GM08714 (cell line): ENCODE measurements around the gene ROBO1.

Experiments used
- H3K4me3 ChIP-seq: fragments of 200-500 bp; sonication (Bioruptor generic); 2 replicates; pipeline ENCODE4 v1.5.1; 2014; ENCODE audit warnings: mild to moderate bottlenecking, low read length, inconsistent platforms
- ZNF274 ChIP-seq: IDR thresholded peaks from 2 replicates; pipeline ENCODE4 v1.6.1; 2012; ENCODE audit warnings: mild to moderate bottlenecking, low read depth, low read length

ROBO1 gene

DNA sequence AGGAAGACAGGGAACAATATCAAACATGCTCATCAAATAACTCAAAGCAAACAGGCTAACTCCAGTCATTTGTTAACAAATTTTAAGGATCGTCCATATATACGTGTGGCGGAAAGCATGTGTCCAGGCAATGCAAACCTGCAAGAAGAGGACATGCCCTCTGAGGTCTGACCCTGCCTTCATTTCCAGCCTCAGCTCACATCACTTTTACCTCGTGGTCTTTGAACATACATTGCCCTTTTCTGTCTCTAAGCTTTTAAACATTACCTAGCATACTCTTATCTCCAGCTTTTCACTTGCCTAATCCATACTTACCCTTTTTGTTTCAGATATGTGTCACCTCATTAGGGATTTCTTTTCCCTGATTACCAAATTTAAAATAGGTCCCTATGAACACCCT lies 944.4 kb downstream of the ROBO1 start:
- H3K4me3 ChIP-seq = no peak overlapping the region
- TF ChIP-seq ZNF274 = no peak

DNA sequence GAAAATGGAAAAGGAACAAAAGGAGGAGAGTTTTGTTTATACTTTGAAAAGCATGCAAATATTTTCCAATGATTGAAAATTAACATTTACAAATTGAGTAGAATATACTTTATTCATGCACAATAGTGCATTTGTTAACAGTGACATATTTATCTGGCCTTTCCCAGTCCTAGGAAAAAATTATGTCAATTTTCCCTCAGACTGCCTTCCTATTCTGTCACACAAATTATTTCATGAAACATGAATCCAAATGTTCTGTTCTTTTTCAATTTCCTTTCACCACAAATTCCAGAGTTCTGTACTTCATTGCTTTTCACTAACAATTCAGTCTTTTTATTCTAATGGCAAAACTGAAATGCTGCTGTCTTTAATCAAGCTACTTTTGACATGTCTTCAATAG lies 945.1 kb downstream of the ROBO1 start:
- no peak for TF ChIP-seq ZNF274
- no peak overlapping the region for H3K4me3 ChIP-seq

DNA sequence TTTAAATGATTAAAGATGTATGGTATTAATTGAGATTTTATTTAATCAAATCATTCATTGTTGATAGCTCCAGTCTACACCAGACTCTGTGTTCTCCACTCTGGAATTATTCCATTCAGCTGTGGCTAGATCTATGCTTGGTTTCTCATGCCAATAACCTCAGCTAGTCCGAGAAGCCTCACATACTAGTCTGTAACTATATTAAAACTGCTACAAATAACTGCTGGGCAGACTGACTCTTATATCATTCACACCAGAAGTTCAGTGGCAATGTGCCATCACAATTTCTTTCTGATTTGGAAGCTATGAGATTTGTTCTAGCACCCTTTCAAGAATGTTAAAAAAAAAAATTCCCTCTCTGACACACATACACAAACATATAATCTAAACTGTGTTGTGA lies 947.3 kb downstream of the ROBO1 start:
- no peak overlapping the region for H3K4me3 ChIP-seq
- no peak for TF ChIP-seq ZNF274

DNA sequence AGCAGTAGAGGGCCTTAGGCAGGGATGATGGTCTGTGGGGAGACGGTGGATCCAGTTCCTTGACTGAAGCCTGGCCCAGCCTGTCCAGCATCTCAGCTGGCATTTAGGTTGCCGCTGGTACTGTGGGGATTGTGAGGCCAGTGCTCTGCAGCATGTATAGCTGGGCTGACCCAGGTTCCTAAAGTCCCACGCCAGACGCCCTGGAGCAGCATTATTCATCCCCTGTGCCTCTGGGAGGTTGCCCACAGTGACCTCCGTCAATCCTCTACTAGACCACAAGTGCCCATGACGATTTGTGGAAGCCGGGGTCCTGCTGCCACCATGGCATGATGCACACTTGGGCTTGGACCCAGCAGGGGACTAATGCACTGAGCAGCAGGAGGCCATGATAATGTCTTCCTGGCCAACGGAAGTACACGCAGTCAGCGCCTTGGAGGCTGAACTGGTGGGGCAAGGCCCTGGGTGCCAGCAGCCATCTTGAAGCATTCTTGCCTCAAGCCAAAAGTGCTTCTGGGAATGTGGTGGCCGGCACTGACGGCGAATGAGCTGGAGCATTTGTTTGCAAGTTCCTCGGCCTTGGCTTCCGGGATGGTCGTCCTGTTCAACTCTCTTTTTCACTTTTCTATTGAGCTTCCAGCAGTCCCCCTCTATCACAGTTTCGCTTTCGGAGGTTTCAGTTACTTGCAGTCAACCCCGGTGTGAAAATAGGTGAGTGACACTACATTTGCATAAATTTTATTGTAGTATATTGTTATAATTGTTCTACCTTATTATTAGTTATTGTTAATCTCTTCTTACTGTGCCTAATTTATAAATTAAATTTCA lies 949.4 kb downstream of the ROBO1 start:
- no peak for TF ChIP-seq ZNF274
- no peak overlapping the region for H3K4me3 ChIP-seq

DNA sequence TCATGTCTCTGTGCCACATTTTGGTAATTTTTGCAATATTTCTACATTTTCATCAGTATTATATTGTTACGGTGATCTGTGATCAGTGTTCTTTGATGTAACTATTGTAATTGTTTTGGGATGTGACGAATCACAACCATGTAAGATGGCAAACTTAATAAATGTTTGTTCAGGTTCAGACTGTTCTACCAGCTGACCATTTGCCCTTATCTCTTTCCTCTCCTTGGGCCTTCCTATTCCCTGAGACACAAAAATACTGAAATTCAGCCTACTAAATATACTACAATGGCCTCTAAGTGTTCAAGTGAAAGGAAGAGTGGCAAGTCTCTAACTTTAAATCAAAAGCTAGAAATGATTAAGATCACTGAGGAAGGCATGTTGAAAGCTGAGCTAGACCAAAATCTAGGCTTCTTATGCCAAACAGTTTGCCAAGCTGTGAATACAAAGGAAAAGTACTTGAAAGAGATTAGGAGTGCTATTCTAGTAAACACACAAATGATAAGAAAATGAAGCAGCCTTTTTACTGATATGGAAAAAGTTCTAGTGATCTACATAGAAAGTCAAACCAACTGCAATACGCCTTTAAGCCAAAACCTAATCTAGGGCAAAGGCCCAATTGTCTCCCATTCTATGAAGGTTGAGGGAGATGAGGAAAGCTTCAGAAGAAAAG lies 952.8 kb downstream of the ROBO1 start:
- H3K4me3 ChIP-seq = no peak overlapping the region
- no peak for TF ChIP-seq ZNF274

DNA sequence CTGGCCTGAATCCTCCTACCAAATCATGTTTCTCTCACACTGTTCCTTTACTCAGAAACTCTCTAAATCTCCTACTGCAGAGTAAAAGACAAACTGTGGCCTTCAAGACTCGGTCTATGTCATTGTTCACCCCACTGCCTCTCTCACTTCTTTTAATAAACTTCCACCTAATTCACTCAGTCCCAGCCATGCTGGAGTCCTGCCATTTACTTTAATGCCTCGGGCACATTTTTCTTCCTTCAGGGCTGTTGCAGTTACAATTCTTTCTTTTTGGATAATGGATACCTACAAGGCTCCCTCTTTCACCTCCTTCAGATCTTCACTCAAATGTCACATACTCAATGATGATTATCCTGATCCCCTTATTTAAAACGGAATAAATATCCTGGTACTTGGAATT lies 955.6 kb downstream of the ROBO1 start:
- no peak overlapping the region for H3K4me3 ChIP-seq
- no peak for TF ChIP-seq ZNF274

DNA sequence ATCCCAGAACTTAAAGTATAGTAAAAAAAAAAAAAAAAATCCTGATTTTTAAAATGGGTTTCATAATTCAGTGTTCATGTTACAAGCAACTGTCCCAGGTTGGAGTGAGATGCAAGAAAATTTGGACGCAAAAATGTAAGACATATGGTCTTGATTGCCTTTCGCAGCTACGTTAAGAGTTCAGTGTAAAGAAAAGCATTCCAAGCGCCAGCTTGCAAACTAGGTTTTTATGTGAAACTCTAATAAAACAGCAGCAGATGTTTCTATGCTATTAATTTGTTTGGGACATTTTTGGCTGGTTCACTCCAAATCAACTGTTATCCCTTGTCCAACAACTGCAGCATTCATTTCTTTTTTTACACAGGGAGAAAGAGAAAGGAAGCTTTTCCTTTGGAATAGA lies 957.8 kb downstream of the ROBO1 start:
- TF ChIP-seq ZNF274 = no peak
- H3K4me3 ChIP-seq = no peak overlapping the region

DNA sequence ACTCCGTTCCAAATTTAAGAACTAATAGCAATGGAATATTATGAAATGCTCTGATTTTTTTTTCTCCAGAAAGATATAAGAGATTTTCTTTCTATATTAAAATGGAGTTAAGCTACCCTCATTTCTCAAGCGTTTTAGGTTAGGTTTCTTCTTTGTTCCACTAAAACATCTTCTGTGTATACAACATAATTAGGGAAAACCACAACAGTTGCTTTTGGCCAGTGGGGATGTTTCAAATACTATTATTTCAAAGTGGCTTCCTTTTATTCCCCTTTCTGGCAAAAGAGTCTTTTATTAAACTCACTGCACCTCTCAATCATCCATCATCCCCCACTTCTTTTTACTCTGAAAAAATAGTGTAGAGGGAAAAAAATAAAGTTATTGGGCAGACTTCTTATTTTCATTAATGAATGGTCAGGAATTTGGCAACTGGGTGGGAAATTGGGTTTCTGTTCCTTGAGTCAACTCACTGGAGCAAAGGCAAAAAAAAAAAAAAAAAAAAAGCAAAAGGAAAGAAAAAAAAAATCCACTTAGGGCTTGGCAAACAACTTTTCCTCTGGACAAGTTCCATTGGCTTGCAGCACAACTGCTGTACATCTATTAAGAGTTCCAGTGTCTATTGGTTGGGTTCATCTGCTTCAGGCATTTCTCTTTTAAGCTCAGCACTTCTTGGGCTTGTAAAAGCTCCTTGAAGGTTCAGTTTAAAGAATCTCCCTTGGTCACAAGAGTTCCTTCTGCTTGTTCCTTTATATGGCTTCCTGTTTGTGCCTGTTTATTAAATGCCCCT lies 963.4 kb downstream of the ROBO1 start:
- TF ChIP-seq ZNF274 = no peak
- H3K4me3 ChIP-seq = no peak overlapping the region

DNA sequence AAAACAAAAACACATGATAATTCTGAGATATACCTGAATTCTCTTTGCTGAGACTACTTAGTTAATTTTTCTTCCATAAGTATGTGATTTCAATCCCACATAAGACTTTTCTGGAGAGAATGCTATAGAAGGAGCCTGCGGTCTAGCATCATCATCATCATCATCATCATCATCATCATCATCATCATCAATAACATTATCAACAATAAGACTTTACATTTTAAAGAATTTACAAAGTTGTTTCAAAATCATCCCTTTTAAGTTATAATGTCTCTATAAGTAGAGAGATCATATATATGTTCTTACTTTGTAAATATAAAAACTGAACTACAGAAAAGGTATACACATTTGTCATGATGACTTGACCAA lies 965.3 kb downstream of the ROBO1 start:
- TF ChIP-seq ZNF274 = no peak
- H3K4me3 ChIP-seq = no peak overlapping the region

DNA sequence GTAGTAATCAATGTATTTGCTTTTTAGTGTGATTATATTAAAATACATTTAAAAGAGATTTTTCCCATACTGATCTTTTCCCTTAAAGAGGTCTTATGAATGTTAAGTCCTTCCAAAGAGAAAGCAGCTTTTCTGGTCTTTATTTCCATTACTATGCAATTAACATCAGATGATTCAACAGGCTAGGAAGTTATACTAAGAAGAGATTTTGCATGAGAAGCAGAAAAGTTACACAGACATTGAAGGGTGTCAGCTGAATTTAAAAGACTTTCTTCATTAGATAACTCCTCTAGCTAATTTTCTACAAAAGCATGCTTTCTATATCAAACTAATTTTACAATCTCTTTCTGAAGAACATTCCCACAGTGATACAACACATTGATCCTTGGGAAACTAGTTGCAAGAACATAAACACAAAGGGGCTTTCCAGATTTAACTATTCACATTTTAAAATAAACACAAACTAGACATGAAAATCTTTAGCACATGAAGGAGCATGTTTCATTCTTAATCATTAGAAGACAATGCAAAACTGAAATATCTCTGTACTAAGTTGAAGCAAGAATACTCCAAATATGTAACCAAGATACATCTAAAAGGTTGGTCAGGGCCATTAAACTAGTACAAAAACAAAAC lies 965.8 kb downstream of the ROBO1 start:
- no peak overlapping the region for H3K4me3 ChIP-seq
- no peak for TF ChIP-seq ZNF274

DNA sequence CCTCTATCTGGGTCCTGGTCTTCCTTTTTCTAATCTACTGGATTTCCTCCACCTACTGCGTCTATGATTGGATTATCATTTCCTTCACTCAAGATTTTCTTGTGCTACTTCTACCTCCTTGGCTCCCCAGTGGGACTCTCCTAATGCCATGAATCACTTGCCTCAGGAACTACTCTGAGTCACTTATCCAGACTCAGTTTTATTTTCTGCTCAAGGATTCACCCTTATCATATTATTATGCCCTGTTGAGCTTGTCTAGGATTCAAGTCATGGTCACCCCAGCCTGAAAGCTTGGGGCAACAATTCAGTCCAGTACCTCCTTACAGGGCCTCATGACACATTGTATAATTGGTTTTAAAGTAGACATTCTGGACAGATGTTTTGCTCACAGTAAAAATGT lies 968.1 kb downstream of the ROBO1 start:
- no peak overlapping the region for H3K4me3 ChIP-seq
- TF ChIP-seq ZNF274 = no peak

DNA sequence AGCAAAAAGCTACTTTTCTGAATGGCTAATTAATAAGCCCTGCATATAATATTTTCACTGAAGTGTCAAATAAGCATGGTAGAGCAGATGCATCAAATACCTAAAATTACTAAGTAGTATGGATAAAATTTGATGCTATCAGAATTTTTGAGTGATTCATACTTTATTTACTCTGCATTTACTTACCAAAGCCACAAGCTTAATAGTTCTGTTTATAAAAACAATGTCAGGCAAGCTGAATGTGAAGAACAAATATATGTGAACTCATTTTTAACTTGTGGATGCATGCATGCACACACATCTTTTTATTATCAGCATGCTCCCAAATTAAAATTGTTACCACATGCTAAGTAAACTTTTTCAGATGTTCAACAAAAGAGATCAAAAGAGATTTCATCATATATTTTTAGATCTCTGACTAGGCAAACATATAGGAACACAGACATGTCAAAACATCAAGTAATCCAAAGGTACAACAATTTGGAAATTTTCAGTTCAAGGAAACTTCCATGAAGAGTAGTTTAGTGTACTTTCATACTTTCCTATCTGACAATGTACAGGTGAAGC lies 969.4 kb downstream of the ROBO1 start:
- no peak for TF ChIP-seq ZNF274
- no peak overlapping the region for H3K4me3 ChIP-seq

DNA sequence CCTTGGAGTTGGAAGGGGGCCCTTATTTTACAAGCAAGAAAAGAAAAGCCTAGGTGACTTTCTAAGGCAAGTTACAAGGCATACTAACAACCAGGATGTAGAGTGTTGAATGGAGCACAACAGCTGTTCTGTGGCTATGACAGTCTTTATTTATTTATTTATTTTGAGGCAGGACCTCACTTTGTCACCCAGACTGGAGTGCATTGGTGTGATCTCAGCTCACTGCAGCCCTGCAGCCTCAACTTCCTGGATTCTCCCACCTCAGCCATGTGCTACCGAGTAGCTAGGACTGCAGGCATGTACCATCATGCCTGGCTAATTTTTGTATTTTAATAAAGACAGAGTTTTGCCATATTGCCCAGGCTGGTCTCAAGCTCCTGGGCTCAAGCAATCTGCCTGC lies 973.4 kb downstream of the ROBO1 start:
- TF ChIP-seq ZNF274 = no peak
- no peak overlapping the region for H3K4me3 ChIP-seq

DNA sequence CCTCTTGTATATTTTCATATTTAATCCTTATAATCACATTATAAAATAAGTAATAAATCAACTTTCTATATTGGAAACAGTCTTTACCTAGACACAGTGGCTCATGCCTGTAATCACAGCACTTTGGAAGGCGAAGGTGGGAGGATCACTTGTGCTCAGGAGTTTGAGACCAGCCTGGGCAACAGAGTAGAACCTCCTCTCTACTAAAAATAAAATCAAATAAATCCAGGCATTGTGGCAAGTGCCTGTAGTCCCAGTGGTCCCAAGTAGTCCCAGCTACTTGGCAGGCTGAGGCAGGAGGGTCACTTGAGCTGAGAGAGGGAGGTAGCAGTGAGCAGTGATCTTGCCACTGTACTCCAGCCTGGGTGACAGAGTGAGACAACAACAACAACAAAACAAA lies 975.1 kb downstream of the ROBO1 start:
- TF ChIP-seq ZNF274 = no peak

DNA sequence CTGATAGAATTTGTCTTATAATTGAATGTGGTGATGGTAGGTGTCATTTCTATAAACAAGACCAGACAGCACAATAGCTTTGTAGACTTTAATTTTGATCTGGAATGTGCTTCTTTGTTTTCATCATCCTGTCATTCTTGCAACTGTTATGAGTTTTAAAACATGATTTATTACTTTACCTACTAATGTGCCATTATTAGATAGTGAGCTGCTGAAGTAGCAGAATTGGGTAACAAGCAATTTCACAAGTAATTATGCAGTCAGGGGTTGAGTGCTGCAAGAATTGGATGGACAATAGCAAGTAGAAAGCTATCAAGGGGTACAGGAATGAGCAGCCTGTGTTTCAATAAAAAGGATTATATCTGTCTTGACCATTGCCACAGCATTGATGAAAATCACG lies 975.6 kb downstream of the ROBO1 start:
- no peak for TF ChIP-seq ZNF274
- no peak overlapping the region for H3K4me3 ChIP-seq

More for the DNA sequence above, 975.1 kb downstream of the ROBO1 start:
- H3K4me3 ChIP-seq = no peak overlapping the region
